GM18873 (cell line): ENCODE measurements around the gene CACNA1I.

ENCODE experiments used
- ATAC-seq: cut with Tn5 transposase; IDR thresholded peaks from one replicate; pipeline ENCODE4 v1.9.1; 2021; ENCODE audit warnings: mild to moderate bottlenecking, moderate library complexity, moderate number of reproducible peaks; ENCODE audit not compliant: unreplicated experiment, low FRiP score

CACNA1I gene

GRCh38 chr22:39567135-39567946 lies 3.2 kb upstream of the CACNA1I start:
- no peak for ATAC-seq

DNA sequence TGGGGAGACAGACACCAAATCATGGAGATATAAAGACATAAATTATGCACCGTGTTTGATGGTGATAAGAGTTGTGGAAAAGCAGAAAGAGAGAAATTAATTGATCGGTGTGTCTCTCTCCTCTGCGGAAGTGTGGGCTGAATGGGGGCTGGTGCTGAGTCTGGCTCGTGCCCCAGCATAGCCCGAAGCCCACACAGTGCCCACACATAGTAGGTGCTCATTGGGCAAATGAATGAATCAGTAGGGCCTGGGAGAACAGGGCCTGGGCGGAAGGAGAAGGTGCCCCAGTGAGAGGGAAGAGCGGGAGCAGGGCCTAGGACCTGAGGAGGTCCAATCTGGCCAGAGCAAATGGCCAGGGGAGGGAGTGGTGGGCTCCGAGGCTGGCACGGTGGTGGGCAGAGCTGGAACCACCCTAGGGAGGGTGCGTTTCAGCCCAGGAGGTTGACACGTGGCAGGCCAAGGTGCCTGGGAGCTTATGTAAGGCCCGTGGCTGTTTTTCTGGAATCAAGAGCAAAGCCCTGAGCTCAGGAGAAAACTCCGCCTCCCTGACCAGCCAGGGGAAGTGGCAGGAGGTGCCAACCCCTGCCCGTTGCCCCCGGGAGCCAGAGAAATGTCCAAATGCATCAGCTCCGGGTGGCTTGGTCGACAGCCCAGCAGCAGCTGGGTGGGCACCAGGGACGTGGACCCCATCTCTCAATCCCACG lies 2.1 kb upstream of the CACNA1I start:
- no peak for ATAC-seq

DNA sequence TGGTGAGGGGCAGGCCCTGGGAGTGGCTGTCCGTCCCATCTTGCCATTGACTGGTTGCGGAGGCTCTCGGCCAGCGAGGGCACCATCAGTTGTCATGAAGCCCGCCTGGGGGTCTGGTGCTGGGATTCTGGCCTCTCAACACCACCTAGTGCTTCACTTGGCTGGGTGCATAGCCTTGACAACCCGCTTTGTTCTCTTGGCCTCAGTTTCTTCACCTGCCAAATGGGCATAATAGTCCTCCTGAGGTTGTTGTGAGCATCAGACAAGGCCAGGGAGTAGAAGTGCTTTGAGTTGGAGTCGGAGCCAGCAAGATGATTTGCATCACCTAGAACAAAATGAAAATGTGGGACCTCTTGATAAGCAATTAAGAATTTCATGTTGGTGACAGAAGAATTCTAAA lies 1.5 kb upstream of the CACNA1I start:
- ATAC-seq, result no peak

- no peak for ATAC-seq
These were observed 327 bp upstream of the CACNA1I start for GRCh38 chr22:39570226-39570625.

DNA sequence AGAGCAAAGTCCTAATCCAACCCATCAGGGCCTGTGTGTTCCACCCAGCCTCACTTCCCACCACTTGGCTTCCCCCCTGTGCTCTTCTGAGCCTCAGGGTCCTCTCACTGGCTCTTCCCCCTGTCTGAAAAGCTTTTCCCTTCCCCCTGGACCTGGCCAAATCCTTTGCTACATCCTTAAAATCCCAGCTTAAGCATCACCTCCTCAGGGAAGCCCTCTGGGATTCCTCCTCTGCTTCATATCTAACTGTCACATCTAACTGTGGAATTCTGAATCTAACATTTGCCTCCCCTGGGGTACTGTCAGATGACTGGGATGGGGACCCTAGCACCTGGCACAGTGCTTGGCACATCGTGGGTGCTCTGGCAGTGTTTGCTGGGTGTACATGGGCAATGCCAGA lies 985 bp downstream of the CACNA1I start:
- ATAC-seq, result no peak

DNA sequence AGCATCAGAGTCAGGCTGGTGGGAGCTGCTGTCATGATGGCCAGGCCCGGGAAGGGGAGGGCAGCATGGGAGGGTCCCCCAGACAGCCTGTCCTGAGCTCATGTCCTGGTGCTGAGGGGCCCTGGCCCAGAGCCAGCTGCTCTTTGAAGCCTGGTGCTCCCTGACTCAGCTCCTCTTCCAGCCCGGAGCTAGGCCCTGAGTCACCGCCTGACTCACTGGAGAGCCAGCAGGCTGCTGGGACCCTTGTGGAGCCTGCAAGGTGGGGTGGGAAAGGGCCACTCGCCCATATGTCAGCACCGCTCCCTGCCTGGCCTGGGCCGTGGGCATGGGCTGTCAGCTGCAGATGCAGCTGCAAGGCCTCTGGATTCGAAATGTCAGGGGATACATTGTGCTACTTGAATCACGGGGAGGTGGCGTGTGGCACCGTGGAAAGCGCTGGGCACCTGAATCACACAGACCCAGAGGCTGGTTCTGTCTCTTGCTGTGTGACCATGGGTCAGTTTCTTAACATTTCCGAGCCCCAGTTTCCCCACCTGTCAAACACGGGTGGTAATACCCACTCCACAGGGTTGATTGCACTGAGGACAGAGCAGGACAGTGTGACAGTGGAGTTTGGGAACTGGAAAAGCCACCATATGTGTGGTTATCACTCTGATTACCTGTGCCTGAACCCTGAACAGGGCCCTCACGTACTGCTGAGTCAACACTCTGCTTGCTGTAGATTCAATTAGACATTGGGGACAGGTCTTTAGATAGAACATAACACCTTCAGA lies 4.4 kb downstream of the CACNA1I start:
- no peak for ATAC-seq

DNA sequence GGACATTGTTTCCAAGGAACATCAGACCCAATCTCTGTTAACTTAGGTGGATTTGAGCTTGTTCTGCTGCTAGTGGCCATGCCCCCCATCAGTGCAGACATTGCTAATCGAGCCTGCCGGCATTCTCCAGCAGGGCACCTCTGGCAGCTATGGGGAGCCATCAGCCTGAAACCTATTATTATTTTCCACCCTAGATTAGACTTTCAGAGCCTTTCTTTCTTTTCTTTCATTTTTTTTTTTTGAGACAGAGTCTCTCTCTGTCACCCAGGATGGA lies 4.9 kb downstream of the CACNA1I start:
- no peak for ATAC-seq

GRCh38 chr22:39576027-39576426 lies 5.5 kb downstream of the CACNA1I start:
- ATAC-seq, result no peak

DNA sequence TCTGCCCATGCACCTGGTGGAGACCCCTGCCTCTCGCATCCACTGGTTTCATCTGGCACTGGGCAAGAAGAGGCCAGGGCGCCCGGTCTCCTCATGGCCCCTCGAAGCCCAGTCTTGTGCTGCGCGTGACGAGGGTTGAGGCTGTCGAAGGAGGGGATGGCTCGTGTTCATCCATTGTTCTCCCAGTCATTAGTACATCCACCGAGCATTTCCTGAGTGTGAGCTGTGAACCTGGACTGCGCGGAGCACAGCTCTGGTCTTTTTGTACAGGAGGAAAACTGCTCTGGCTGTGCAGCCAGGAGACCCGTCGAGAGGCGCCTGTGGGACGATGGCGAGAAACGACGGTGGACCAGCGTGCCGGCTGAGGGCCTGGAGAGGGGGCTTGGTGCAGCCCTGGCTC lies 6.8 kb downstream of the CACNA1I start:
- ATAC-seq, result no peak

- ATAC-seq, result no peak
These were observed 7.3 kb downstream of the CACNA1I start for GRCh38 chr22:39577900-39578299.

GRCh38 chr22:39580006-39580441 lies 9.5 kb downstream of the CACNA1I start:
- ATAC-seq, result no peak

DNA sequence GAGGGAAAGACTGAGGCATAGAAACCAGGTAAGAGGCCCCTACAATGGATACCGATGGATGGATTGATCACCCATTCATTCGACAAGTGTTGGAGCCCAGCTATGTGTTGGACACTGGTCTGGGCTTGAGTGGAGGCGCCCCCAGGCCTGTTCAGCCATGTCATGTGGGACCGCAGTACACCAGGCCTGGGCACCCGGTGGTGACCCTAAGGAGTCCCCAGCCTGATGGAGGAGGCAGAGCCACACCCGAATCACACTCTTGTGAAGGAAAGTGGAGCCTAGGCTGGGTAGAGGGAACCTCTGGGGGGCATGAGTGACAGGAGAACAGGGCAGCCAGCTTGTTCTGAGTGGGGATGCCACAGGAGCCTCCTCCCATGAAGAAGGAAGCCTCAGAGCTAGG lies 10.2 kb downstream of the CACNA1I start:
- no peak for ATAC-seq

DNA sequence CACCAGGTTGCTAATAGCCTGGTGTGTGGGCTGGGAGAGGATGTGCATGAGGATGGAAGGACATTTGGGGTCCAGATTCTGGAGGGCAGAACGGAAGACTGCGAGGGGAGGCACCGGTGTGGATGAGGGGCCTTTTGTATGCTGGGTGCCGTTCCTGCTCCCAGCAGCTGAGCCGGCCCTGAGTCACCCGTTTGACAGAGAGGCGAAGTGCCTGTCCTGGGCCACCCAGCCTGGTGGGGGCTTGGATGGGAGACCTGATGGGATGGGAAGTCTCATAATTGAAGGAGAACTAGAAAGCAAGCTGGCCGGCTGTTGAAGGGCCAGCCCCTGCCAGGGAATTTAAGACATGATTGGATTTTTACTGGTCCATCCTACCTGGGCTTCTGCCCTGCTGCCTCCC lies 10.8 kb downstream of the CACNA1I start:
- ATAC-seq, result no peak

GRCh38 chr22:39583066-39583667 lies 12.6 kb downstream of the CACNA1I start:
- ATAC-seq, result no peak

DNA sequence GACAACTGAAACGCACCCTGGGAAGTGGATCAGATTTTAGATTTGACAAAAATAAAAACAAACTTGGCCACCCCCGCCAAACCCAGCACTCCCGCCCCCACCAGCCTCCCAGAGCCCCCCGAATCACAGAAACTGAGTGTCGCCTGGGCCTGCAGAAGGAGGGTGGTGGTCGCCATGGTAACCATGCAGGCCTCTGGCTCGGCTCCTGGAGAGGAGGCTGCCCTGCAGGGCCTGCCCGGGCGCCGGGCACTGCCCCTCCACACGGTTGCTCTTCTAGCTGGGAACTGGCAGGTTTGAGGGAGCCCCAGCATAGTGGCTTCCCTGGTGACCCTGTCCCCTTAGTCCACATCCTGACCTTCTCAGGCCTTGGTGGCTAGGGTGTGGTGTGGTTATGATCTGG lies 19.3 kb downstream of the CACNA1I start:
- no peak for ATAC-seq

- ATAC-seq, result no peak
These were observed 21.8 kb downstream of the CACNA1I start for GRCh38 chr22:39592081-39593065.

DNA sequence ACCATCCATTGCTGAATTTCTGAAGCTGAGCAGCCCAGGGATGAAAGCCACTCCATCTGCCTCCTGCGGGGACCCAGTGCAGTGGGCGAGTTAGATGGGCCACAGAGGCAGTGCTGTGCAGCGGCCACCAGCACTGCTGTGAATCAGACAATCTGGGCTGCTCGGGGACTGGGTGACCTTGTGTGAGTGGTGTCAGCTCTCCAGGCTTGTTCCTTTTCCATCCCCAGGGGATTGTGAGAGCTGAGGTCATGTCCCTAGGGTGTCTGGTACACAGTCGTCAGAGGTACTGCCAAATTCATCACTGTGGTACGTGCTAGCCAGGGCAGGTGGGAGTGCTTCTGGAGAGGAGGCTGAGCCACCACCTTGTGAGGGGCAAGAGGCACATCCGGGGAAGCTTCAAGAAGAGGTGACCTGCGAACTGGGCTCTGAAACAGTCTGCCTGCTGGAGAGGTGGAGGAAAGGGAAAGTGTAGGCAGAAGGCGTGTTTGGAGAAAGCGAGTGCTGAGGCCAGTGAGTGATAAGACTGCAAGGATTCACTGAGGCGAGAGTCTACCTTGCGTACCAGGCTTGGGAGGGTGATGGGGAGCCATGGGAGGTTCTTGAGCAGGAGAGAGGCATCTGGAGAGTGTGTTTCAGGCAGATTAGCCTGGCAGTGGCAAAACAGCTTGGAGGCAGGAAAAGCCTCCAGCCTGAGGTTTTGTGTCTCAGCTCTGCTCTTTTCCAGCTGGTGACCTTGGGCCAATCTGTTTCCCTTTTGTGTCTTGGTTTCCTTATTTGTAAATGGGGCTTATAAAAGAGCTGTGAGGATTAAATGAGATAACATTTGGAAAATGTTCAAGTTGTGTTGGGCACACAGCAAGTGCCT lies 22.7 kb downstream of the CACNA1I start:
- ATAC-seq, result no peak

- no peak for ATAC-seq
These were observed 23.4 kb downstream of the CACNA1I start for GRCh38 chr22:39593931-39594285.

- ATAC-seq, result no peak
These were observed 23.9 kb downstream of the CACNA1I start for GRCh38 chr22:39594411-39594810.
